DMS114 treated with DMSO at 0.1 percent for 48 hours (cell line): Measurements from ENCODE around the gene DDR1.
"Not testable (repeated sequence)": the region's sequence is repeated elsewhere in the genome, so short reads cannot be mapped to it uniquely, and the experiment has no call there.

Experiments used
- DNase-seq: peaks from one replicate; lab custom pipeline; 2025; ENCODE audit not compliant: unreplicated experiment; lab: John Stamatoyannopoulos, UW

Gene DDR1

DNA sequence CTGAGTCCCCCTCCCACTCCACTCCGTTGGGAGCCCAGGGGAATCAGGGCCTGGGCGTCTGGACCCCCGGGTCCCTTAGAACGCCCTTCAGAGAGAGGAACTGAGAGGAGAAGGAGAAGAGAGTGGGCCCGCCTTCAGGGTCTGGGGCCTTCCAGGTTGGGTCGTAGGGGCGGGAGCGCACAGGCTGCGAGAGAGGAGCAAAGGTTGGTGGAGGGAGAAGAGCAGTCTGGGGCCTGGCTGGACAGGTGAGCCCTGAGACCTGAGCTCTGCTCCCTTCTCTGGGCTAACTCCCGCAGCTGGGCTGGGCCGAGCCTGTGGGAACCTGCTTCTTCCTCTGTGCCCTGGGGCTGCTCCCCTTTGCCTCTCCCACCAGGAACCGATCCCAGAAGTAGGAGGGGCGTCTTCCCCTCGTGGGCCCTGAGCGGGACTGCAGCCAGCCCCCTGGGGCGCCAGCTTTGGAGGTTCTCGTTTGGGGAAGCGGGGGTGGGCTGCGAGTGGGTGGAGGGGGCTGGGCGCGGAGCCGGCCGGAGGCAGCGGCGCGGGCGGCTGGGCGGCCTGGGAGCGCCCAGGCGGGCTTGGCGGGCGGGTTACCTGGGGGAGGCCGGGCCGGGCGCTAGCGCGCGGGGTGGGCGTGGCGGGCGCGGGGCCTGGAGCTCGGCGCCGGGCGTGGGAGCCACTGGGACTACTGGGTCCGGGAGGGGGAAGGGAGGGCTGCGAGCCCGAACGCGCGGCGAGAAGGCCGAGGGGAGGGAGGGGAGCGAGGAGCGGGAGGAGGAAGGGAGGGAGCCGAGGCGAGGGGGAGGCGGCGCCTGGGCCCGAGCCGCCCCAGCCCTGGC is at the start of gene DDR1:
Gene DDR1 (plus strand): TSS at position 835 of the 836 bp plus-strand sequence. CDS start 4,211 bp downstream, outside the sequence.
- no peak for DNase-seq

DNA sequence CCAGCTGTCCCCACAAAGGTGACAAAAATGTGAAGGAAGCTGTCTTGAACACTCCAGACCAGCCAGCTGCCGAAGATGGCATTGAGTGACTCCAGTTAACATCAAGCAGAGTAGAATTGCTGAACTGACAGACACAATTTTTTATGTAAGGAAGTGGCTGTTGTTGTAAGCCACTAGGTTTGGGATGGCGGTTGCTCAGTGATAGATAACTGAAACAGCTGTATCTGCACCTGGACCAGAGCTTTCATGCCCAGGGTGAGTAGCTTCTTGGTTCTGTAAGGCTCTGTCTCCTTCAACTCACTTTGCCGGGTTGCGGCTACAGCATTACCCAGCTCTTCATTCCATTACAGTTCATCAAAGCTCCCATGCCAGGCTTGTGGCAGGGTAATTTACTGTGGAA is 49.7 kb upstream of the DDR1 start:
- no peak for DNase-seq

DNA sequence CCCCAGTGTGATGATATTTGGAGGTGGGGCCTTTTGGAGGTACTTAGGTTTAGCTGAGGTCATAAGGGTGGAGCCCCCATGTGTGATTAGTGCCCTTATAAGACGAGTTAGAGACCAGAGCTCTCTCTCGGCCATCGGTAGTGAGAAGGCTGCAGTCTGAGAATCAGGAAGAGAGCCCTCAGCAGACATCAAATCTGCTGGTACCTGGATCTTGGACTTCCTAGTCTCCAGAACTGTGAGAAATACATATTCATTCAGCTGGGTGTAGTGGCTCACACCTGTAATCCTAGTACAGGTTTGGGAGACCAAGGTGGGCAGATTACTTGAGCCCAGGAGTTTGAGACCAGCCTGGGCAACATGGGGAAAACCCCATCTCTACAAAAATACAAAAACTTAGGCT is 48.7 kb upstream of the DDR1 start:
- DNase-seq, result no peak

DNA sequence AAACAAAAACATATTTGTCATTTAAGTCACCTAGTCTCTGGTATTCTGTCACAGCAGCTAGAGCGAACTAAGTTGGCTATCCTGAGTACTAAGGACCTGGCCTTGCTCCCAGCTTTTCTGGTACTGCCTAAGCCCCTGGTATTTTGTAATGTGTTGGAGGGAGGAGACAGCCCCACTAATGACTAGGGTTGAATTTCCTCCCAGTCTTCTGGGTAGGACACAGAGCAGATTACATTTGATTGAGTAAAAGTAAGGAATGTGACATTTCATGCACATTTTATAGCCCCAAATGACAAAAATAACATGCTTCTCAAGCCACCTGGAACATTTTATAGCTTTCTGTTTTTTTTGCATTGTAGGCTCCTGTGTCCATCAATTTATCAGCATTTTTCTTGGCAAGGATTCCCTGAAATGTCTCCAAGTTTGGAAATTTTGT is 47.9 kb upstream of the DDR1 start:
- no peak for DNase-seq

DNA sequence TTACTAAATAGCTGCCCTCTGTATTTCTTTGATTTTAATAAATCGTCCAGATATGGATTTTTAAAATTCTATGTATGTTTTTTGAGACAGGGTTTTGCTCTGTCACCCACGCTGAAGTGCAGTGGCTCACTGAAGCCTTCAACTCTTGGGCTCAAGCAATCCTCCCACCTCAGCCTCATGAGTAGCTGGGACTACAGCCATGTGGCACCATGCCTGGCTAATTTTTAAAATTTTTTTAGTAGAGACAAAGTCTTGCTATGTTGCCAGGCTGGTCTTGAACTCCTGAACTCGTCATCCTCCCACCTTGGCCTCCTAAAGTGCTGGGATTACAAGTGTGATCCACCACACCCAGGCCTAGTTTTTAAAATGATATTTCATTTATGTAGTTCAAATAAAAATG is 47.4 kb upstream of the DDR1 start:
- DNase-seq, result no peak

DNA sequence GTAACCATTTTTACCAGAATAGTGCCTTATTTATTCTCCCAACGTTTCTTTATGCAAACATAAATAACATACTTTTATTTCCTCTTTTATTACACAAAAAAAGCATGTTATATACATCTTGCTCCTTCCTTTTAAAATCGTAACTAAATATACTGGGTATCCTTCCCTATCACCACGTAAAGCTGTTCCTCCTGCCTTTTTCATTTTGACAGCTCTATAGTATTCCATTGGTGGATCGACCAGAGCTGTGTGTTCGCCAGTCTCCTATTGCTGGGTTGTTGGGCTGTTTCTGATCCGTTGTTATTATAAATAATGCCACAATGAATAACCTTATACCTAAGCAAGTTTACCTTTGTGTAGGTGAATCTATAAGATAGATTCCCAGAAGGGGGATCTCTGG is 46.9 kb upstream of the DDR1 start:
- no peak for DNase-seq

DNA sequence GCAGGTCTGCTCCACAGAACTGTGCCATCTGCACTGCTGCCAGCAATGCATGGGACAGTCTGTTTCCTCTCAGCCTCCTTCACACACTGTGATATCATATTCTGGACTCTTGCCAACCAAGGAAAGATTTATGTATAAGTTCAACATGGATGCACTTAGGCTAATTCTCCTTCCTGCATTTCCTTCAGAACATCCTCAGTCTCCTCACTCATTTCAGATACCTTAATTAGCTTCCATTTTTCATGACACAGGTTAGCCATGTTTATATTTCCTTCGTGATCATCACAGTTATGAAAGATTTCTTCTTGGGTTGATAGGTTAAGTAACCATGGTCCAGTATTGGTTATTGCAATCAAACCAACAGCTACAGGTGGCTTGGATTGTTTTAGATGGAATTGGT is 46.4 kb upstream of the DDR1 start:
- DNase-seq, result no peak

DNA sequence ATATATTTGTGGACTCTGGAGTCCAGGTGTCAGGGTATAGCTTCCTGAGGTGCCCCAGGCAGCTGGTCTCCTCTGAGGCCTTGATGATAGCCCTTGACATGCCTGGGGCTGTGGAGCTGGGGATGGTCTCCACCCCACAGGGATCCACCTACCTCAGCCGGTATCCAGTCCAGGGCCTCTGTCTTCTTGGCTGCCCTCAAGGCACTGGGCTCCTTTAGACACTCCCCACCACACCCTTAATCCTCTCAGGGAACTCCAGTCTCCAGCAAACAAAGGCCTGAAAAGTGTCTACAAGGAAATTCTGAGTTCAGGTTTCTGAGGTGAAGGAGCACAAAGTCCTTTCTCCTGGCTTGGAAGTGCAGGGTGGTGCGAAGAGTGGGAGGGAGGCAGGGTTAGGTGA is 44.6 kb upstream of the DDR1 start:
- no peak for DNase-seq

DNA sequence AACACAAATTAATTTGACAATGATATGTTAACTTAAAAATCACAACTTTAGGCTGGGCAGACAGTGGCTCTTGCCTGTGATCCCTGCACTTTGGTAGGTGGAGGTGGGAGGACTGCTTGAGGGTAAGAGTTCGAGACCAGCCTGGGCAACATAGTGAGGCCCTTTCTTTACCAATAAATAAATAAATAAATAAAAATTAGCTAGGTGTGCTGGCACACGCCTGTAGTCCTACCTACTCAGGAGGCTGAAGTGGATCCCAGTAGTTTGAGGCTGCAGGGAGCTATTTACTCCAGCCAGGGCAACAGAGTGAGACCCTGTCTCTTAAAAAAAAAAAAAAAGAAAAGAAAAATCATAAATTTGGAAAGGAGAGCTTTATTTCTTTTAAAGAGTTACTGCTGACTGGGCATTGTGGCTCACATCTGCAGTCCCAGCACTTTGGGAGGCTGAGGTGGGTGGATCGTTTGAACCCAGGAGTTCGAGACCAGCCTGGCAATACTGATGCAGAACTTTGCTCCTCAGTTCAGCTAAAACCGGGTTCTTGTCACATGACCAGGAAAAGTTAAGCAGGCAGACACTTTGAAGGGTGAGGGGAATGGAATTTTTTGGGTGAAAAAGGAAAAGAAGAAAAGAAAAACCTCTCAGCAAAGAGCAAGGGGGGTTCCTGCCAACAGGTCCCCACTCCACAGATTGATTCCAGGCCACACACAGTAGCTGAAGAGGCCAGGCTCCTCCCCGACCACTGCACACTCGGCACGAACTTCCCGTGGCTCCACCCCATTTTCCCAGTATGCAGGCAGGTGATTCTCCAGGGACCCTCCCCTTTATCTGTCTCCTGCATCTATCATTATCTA is 44.0 kb upstream of the DDR1 start:
- DNase-seq, result no peak

DNA sequence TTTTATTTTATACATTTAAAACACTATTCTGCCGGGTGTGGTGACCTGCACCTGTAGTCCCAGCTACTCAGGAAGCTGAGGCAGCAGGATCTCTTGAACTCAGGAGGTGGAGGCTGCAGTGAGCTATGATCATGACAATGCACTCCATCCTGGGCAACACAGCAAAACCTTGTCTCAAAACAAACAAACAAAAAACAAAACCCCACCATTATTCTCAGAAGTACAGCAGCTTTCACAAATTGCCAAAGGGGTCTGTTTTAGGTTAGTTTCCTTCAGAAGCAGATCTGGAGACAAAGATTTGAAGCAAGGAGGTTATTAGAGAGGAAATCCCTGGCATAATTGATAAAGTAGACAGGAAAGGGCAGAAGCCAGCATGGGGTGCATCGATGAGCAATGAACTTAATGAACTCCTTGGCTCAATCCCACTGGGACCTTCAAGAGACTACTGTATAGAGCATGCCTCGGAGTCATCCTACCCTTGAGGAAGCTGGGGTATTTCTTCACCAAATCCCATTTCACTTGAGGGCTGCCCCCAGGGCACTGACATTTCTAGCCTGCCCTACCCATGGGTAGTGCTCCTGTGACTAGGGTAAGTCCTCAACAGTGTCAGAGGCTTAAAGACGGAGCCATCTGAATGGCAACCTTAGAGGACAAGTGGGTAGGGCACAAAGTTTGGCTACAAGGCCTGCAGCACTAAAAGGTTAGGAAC is 43.2 kb upstream of the DDR1 start:
- no peak for DNase-seq

DNA sequence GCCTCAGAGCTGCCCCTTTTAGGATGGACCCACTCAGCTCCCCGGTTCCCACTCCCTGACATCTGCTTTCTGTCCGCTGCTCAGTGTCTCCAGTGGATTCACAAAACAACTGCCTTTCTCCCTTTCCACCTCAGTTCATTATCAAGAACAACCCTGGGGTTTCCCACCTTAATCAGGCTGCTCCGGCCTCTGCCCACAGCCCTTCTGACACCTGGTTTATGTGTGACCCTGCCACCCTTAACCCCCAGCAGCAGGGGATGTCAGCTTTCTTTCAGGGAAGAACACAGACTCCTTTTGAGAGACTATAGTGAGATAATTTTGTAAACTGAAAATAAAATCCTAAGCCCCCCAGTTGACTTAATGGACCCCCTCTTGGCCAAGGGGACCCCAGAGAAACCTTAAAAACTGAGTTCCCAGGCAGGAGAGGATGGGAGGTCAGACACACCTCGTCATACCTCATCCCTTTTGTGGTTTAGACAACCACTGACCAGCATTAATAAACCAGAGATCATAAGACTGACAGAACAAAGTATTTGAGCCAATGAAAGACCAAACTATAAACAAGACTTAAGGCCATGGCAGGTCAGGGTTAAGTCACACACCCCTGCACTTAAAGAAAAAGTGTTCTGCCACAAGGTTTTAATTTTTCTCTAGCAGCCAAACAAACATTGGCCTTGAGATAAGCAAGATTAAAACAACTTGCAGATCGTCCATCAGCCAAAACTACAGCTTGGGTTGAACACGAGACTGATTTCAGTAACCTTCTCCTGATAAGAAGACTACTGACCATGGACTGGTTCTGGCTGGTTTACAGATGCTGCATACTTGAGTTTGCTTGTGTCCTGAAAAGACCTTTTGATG is 42.4 kb upstream of the DDR1 start:
- no peak for DNase-seq

DNA sequence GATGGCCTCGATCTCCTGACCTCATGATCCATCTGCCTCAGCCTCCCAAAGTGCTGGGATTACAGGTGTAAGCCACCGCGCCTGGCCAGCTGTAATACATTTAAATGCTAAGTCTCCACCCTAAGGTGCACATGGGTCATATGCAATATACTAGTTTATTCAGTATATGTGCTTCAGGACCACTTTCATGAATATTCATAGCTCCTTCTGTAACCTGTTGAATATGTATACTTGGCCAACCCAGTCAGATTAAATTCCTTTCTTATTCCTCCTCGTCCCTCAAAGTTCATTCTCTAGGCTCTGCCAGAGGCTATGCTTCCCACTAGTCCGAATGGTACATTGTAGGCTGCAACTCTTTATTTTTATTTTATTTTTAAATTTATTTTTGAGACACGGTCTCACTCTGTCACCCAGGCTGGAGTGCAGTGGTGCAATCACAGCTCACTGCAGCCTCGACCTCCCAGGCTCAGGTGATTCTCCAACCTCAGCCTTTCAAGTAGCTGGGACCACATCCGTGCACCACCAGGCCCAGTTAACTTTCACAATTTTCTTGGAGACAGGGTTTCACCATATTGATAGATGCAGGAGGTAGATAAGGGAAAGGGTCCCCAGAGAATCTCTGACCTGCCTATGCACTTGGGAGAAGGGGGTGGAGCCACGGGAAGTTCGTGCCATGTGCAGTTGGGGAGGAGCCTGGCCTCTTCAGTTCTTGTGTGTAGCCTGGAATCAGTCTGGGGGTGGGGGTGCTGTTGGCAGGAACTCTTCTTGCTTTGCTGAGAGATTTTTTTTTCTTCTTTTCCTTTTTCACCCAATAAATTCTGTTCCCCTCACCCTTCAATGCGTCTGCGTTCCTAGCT is 41.3 kb upstream of the DDR1 start:
- no peak for DNase-seq

DNA sequence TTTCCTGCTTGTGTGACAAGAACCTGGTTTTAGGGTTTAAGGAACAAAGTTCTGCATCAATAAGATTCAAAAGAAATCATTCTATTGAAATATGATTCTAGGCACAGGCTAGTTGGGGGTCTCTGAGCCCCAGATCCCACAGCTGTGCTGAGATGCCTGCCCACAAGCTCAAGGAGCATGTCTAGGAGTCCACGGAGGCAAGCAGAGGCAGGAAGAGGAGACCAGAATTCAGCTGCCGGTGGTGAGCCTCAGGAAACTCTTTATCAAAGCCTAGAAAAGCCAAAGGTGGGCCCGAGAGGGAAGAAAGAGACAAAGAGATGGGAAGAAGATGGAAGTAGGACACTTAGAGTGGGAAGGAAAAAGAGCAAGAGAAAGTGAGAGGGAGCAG is 40.7 kb upstream of the DDR1 start:
- DNase-seq, result no peak

DNA sequence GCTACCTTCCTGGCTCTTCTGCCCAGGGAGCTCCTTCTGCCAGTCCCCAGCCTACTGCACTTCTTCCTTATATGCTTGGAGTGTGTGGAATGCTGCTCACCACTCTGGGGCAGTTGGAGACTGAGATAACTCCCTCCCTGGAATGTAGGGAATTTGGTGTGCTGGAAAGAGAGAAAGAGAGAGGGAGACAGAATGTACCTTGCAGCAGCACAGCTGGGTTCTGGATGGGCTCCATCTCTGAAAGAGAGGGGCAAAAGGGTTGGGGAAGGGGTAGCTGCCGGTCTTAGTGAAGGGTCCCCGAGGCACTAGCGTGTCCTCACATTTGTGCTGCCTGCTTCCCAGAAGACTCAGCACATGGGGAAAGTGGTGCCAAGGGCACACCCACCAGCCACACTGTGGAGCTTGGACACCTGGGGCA is 40.2 kb upstream of the DDR1 start:
- DNase-seq, result no peak

DNA sequence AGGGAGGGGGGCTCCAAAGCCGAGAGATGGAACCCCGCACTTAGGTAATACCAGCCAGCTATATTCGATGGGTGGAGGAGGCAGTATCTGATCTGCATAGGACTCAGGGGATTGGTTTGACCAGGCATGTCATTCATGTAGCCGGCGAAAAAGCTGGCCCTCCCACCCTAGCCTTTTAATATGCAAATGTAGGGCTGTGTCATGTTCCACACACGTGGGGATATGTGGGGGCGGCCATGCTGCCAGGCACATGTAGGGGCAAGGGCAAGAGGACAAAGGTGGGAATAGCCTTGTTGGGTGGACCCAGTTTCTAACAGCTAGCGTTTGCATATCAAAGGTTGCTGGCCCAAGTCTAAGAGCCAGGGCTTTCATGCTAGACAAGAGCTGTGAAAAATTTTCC is 39.1 kb upstream of the DDR1 start:
- DNase-seq, result no peak

DNA sequence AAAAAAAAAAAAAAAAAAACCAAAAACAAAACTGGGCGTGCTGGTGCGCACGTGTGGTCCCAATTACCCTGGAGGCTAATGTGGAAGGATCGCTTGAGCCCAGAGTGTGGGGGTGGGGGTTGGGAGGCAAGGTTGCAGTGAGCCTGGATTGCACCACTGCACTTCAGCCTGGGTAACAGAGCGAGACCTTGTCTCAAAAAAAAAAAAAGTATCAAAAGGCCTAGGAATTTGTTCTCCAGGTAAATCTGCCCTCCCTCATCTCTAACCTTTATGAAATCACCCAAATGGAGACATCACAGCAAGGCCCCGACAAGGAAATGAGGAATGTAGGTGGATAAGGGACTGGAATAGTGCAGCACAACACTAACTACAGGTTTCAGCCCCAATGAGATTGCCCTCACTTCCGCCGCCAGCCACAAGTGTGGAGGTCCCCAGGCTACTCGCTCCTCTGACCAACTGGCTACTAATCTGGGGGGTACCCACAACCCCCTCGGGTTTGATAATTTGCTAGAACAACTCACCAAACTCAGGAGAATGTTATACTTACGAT is 36.8 kb upstream of the DDR1 start:
- DNase-seq, result no peak

DNA sequence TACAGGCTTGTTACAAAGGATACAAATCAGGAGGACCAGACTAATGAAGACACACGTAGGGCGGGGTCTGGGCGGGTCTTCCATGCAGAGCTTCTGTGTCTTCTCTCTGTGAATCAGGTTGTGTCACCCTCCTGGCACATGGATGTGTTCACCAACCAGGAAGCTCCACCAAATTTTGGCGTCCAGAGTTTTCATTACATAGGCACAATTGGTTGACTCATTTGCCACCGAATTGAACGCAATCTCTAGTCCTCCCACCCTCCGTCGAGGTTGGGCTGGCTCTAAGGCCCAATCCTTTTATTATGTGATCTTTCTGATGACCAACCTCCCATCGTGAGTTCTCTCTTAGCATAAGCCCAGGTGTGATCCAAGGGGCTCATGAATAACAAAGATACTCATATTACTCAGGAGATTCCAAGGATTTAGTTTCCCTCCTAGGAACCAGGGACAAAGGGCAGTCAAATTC is 36.3 kb upstream of the DDR1 start:
- no peak for DNase-seq

DNA sequence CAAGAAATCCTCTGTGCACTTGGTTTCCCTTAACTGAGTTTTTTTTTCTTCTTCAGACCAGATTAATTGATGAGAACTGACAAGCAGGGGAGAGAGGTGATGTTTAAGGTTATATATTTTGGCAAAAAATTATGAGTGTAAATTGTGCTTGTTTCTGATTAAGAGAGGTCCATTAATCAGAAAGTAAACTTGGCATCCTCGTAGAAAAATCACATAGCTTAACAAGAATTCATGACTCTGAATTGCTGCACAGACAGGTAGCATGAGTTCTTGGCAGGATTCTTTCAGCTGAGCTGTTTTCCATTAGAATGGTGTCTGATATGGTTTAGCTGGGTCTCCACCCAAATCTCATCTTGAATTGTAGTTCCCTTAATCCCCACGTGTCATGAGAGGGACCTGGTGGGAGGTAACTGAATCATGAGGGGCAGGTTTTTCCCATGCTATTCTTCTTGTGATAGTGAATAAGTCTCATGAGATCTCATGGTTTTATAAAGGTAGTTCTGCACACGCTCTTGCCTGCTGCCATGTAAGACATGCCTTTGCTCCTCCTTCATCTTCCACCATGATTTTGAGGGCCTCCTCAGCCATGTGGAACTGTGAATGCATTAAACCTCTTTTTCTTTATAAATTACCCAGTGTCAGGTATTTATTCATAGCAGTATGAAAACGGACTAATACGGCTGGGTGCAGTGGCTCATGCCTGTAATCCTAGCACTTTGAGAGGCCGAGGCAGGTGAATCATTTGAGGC is 34.2 kb upstream of the DDR1 start:
- no peak for DNase-seq

DNA sequence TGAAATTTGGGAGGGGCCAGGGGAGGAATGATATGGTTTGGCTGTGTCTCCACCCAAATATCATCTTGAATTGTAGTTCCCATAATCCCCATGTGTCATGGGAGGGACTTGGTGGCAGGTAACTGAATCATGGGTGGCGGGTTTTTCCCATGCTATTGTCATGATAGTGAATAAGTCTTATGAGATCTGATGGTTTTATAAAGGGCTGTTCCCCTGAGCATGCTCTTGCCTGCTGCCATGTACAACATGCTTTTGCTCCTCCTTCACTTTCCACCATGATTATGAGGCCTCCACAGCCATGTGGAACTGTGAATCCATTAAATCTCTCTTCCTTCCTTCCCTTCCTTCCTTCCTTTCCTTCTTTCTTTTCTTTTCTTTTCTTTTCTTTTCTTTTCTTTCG is 31.9 kb upstream of the DDR1 start:
- not testable (repeated sequence) for DNase-seq
